Heart right ventricle (tissue), 16 donors: ENCODE measurements around the gene ATXN7L1. TPM values are rescaled to one million over a fixed set of nuclear protein-coding genes. Genes with fewer than 3 reads are reported as not detected.

Experiments used
- ATAC-seq, 8 donors: fragments of 200-7000 bp; cut with Tn5 transposase; one replicate each; pipeline ENCODE4 v1.9.1; 2020; ENCODE audit warnings: mild to moderate bottlenecking in 8 of 8, moderate library complexity in 8 of 8, moderate number of reproducible peaks in 1 of 8
- DNase-seq, 2 donors: peaks; one replicate each; pipeline ENCODE4 v3.0.0-alpha.2; 2020
- H3K27ac ChIP-seq, 10 donors: fragments of 200-600 bp; sonication (generic) in 2 of 10; one replicate each; pipeline versions ENCODE4 v1.5.0 to v1.8.0; 2020 to 2022; ENCODE audit warnings: mild to moderate bottlenecking in 3 of 10
- H3K27me3 ChIP-seq, 7 donors: fragments of 200-600 bp; one replicate each; pipeline ENCODE4 v1.8.0; 2021 to 2022; ENCODE audit warnings: mild to moderate bottlenecking in 2 of 7
- H3K36me3 ChIP-seq, 9 donors: fragments of 200-600 bp; sonication (generic) in 1 of 9; one replicate each; pipeline versions ENCODE4 v1.5.0 to v1.8.0; 2020 to 2022; ENCODE audit warnings: mild to moderate bottlenecking in 2 of 9
- H3K4me1 ChIP-seq, 9 donors: fragments of 200-600 bp; sonication (generic) in 1 of 9; one replicate each; pipeline versions ENCODE4 v1.5.0 to v1.8.0; 2020 to 2022; ENCODE audit warnings: mild to moderate bottlenecking in 4 of 9
- H3K4me3 ChIP-seq, 10 donors: fragments of 200-600 bp; sonication (generic) in 2 of 10; one replicate each; pipeline versions ENCODE4 v1.5.0 to v1.8.0; 2020 to 2022; ENCODE audit warnings: mild to moderate bottlenecking in 7 of 10, moderate library complexity in 2 of 10
- H3K9me3 ChIP-seq, 11 donors: fragments of 200-600 bp in 10 of 11; sonication (generic) in 2 of 11; one replicate each; pipeline versions ENCODE4 v1.5.0 to v1.8.0; 2013 to 2022; ENCODE audit warnings: mild to moderate bottlenecking in 2 of 11, control low read depth in 1 of 11, moderate library complexity in 1 of 11
- CTCF ChIP-seq, 9 donors: fragments of 200-600 bp; sonication (generic) in 2 of 9; IDR thresholded peaks; one replicate each; pipeline versions ENCODE4 v1.5.0 to v1.8.0; 2021 to 2022; ENCODE audit warnings: antibody characterized with exemption in 9 of 9, mild to moderate bottlenecking in 5 of 9, moderate library complexity in 1 of 9
- WGBS, 2 donors: extraction: QIAGEN DNeasy Blood & Tissue Kit; methylation state at CpG; one replicate each; pipeline ENCODE4 v1.1.7; 2013; ENCODE audit warnings: inconsistent platforms in 1 of 2; 5-methylcytosine and 5-hydroxymethylcytosine counted together
- intact Hi-C, 10 donors: fragments of 100-400 bp; cut with DNase I; formaldehyde crosslinking; loops; one replicate each; pipeline versions ENCODE4 v1.11.1 to v1.14.2; 2022
- polyA plus RNA-seq, 2 donors: library from polyadenylated mRNA; stranded (reverse); fragments of 200-250 nt; gene quantifications; one replicate each; pipeline ENCODE4 v1.2.3, GENCODE V29; 2013
- total RNA-seq, 10 donors: library from RNA; stranded (reverse); fragmentation: NEBNext Ultra II Directional in 3 of 10; extraction: Animal tissue kit (Norgen Biotek cat#: 25700) in 3 of 10; gene quantifications; one replicate each; pipeline versions ENCODE4 v1.2.1 to v1.2.4, GENCODE V29; 2021 to 2023
- donor health status: Arrhythmogenic right ventricular cardiomyopathy.
- donor health status: ischemic (EF 13 %, LVEDD 7.1; RV severe dilation, severe dysfunction).
- donor health status: healthy with polysubstance abuse.
- donor health status: DM: no; HTN: yes; CAD: no.
- donor health status: DM: no; HTN: no; CAD: no.
- donor health status: ischemic (EF 25% LVEDD 6.9; RV normal size, moderate dysfunction).
- donor health status: ischemic (EF 25% LVEDD 5.7; RV mildly dilated, moderate dysfunction).
- donor health status: healthy.
- donor health status: DM: yes; HTN: yes; CAD: no.
- donor health status: Ischemic cardiomyopathy.
- donor health status: ischemic (EF 35%, LVEDD 5.7; RV mildly dilated, moderate dysfunction).
- donor health status: nonischemic (EF 11% LVEDD 7.7; RV severe dilation, severe dysfunction).
- donor health status: DM: yes; HTN: yes; CAD: no.
- donor health status: PGD.
- donor health status: ischemic (EF 29% LVEDD 5.4; RV normal size, mild dysfunction).
- donor health status: nonischemic (EF 23%, LVEDD 6.1; RV moderate dilation, normal function).

ATXN7L1 gene
- total and polyA plus RNA-seq, 12 donors: 1.7 to 7.2 (median 5.4) TPM

- no peak for TF ChIP-seq CTCF (IDR thresholded peaks at IDR 0.05)
- Histone ChIP-seq H3K27ac (no peak overlapping the region), H3K9me3 (no peaks in the 10 kb centered on the region), H3K27me3 (no peaks in the 10 kb centered on the region), H3K4me3 (no peak overlapping the region), H3K36me3 (peaks cover 0 to 23% (median 3%) of the 10 kb centered on the region in 9 donors), H3K4me1 (peaks cover 0 to 11% (median 0%) of the 10 kb centered on the region in 9 donors)
- WGBS, 2 donors: 91 to 93% methylated on average over 10 of the region's 10 CpGs
- no peak for DNase-seq
- ATAC-seq: no peak
- intact Hi-C loops: no loop called here
Observed at GRCh38 chr7:105786520-105787470, 89.6 kb downstream of the ATXN7L1 start.

GRCh38 chr7:105782391-105783042 lies 93.9 kb downstream of the ATXN7L1 start:
- Histone ChIP-seq H3K9me3 (no peaks in the 10 kb centered on the region), H3K27me3 (no peaks in the 10 kb centered on the region), H3K4me3 (no peak overlapping the region), H3K27ac (no peak overlapping the region), H3K4me1 (peaks cover 0 to 11% (median 4%) of the 10 kb centered on the region in 9 donors), H3K36me3 (peaks cover 0 to 14% (median 0%) of the 10 kb centered on the region in 9 donors)
- TF ChIP-seq CTCF (IDR thresholded peaks at IDR 0.05): no peak
- no peak for DNase-seq
- intact Hi-C loops: no loop called here
- WGBS, 2 donors: 84 to 90% methylated on average over 10 of the region's 10 CpGs
- peak in 1 of 8 donors; percentile 64 for ATAC-seq

- H3K27ac ChIP-seq: no peak overlapping the region
- peaks cover 0 to 4% (median 0%) of the 10 kb centered on the region in 9 donors for H3K36me3 ChIP-seq
- no peak overlapping the region for H3K4me3 ChIP-seq
- H3K27me3 ChIP-seq: no peaks in the 10 kb centered on the region
- H3K9me3 ChIP-seq: no peaks in the 10 kb centered on the region
- 73 to 76% methylated on average over 4 of the region's 4 CpGs for WGBS, 2 donors
- DNase-seq (no peak), ATAC-seq (no peak)
- TF ChIP-seq CTCF (IDR thresholded peaks at IDR 0.05): no peak
- intact Hi-C loops: no loop called here
- peaks cover 0 to 23% (median 4%) of the 10 kb centered on the region in 9 donors for H3K4me1 ChIP-seq
Observed at GRCh38 chr7:105779856-105780780, 96.3 kb downstream of the ATXN7L1 start.
